NCI-H128 (cell line): ENCODE data around the gene DNPH1.

ENCODE experiments used
- DNase-seq: peaks from one replicate; lab custom pipeline; 2025; ENCODE audit not compliant: unreplicated experiment; lab: John Stamatoyannopoulos, UW

DNPH1 gene

GRCh38 chr6:43219119-43219518, 10.2 kb downstream of the DNPH1 start:
- DNase-seq = no peak

- DNase-seq = no peak
Measured at GRCh38 chr6:43217351-43217750, 11.9 kb downstream of the DNPH1 start.

GRCh38 chr6:43216200-43216599, 13.1 kb downstream of the DNPH1 start:
- no peak for DNase-seq

DNA sequence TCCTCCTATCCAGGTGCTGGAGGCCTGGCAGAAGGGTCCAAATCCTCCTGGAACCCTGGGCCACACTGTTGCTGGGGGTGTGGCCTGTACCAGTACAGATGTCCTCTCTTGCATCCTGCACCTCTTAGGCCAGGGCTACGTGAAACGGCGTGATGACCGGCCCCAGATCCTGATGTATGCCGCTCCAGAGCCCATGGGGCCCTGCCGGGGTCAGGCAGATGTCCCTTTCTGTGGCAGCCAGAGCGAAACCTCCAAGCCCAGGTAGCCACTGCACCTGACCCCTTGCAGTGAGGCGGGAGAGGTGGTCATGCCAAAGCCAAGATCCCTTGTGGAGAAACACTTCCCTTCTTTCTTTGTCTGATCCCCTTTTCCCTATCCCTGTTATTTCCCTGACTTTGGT, 14.2 kb downstream of the DNPH1 start:
- no peak for DNase-seq

- DNase-seq = no peak
Measured at GRCh38 chr6:43213431-43213830, 15.8 kb downstream of the DNPH1 start.

DNA sequence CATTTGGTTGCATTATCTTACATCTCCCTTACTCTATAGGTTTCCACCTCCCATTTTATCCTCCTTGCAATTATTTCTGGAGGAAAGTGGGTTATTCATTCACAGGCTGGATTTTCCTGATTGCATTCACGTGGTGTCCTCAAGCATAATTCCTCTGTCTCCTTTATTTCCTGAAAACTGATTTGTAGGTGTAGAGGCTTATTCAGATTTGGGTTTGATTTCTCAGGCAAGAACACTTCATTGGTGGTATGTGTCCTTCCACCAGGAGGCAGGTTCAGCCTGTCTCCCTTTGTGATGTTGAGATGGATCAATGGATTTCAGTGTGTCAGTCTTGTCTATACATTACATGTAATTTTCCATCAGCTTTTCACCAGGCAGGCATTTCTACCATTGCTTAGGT, 17.3 kb downstream of the DNPH1 start:
- no peak for DNase-seq

DNA sequence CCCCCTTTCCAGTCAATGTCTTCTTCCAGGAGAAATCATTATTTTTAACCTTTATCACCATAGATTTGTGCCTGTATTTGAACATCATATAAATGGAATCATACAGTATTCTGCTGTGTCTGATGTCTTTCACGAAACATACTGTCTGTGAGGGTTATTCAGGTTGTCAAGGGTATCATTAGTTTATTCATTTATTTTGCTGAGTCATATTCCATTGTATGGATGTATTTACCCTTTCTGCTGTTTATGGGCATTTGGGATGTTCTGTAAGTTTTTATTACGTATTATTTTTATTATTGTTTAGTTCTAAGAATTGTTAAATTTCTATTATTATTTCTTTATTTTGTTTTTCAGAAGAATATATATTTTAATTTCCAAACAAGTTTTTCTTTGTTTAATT, 22.0 kb downstream of the DNPH1 start:
- no peak for DNase-seq

- no peak for DNase-seq
Measured at GRCh38 chr6:43205849-43206248, 23.4 kb downstream of the DNPH1 start.

- DNase-seq = no peak
Measured at GRCh38 chr6:43204271-43205105, 24.8 kb downstream of the DNPH1 start.

- no peak for DNase-seq
Measured at GRCh38 chr6:43203718-43204095, 25.6 kb downstream of the DNPH1 start.

DNA sequence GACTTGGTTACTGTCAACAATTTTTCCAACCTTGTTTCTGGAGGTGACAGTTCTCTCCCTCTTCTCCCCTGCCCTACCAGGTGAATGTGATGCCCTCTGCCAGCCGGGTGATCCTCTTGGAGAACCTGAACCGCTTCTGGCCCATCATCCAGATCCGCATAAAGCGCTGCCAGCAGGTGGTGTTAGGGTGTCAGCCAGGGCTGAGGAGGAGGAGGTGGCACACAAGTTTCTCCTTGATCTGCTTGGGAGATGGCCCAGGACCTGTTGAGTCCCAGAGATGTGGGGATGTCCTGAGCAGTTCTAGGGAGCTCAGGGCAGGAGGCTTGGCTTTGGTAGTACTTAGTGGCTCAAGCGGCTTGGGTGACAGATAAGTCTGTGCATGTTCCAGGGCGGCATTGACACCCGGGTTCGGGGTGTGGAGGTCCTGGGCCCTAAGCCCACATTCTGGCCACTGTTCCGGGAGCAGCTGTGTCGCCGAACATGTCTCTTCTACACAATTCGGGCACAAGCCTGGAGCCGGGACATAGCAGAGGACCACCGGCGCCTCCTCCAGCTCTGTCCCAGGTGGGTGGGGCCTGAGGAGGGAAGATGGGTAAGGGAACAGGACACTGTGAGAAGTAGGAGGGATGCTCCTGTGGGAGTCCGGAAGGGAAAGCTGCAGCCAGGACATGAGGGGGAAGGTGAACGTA, 26.1 kb downstream of the DNPH1 start:
- DNase-seq = no peak

DNA sequence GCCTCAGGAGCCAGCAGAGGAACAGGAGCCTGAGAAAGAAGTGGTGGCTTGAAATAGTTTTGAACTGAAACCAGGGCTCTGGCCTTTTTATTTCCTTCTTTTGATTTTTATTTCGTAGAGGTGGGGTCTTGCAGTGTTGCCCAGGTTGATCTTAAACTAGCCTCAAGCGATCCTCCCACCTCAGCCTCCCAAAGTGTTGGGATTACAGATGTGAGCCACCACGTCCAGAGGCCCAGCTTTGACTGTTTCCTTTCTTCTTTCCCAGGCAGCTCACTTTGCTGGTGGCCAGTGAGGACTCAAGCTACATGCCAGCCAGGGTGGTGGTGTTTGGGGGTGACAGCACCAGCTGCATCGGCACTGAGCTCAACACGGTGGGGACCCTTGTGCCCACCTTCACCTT, 26.8 kb downstream of the DNPH1 start:
- no peak for DNase-seq

DNA sequence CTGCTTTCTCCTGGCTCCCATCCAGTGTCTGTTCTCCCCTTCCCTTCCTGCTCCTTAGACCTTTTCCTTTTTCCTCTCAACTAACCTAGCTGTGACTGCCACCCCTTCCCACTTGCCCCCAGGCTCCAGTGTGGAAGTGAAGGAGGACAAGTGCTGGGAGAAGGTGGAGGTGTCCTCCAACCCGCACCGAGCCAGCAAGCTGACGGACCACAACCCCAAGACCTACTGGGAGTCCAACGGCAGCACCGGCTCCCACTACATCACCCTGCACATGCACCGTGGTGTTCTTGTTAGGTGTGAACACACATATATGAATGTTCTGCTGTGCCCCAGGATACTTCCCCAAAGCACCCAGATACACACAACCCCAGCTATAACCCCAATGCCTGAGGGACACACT, 28.7 kb downstream of the DNPH1 start:
- DNase-seq = no peak

DNA sequence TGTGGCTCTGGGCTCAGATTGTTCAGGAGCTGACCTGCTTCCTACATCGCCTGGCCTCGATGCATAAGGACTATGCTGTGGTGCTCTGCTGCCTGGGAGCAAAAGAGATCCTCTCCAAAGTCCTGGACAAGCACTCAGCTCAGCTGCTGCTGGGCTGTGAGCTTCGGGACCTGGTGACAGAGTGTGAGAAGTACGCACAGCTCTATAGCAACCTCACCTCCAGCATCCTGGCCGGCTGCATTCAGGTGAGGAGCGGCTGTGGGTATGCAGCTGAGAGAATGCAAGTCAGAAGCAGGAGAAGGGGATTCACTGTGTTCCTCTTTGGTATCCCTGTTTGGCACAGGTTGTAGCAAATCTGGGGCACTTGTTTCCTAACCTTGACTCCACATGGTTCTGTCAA, 29.4 kb downstream of the DNPH1 start:
- DNase-seq = no peak

DNA sequence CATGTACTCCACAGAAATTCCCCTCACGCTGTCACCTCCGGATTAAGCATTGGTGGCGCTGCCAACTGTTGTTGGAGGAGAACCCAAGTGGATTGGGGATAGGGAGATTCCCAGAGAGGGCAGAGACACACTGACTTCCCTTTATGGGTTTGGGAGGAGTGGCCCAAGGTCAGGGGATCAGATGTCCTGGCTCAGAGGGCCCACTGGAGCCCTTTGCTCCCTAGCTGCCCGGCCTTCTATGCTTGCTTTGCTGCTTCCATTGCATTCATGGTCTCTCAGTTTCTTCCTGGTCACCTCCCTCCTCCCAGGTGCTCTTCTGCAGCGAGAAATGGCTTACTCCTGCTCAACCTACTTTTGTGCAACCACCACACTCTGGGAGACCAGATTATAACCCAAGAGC, 32.9 kb downstream of the DNPH1 start:
- DNase-seq = no peak

GRCh38 chr6:43193929-43194328, 35.4 kb downstream of the DNPH1 start:
- no peak for DNase-seq

DNA sequence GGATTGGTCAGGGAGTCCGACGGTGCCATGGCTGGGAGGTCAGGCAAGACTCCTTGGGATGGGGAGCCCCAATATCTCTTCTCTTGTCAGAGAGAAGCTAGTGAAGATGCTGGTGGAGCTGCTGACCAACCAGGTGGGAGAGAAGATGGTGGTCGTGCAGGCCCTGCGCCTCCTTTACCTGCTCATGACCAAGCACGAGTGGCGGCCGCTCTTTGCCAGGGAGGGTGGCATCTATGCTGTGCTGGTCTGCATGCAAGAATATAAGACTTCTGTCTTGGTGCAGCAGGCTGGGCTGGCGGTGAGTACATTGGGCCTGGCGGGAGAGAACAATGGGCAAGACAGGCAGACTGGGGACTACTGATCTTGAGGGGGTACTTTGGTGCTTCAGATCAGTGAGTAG, 36.4 kb downstream of the DNPH1 start:
- DNase-seq = no peak

DNA sequence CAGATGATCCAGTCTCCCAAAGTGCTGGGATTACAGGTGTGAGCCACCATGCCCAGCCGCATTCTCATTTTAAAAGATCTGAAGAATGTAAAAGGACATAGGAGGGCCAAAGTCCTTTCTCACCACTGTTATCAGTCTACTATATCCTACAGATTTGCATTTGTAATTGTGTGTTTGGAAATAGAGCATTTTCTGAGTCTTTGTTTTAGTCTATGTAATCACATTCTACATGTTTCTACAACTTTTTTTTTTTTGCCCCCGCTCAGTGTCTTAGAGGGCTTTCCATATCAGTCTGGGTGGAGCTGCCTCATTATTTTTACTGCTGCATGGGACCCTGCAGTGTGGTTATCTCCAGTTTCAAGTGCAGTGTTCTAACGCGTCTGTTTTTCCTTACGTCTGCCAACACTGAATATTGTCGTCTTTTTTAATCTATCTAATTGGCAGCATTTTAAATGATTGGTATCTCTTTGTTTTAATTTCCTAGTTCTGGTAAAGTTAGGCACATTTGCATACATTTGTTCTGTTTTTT, 39.4 kb downstream of the DNPH1 start:
- DNase-seq = no peak

GRCh38 chr6:43188426-43188825, 40.9 kb downstream of the DNPH1 start:
- no peak for DNase-seq

DNA sequence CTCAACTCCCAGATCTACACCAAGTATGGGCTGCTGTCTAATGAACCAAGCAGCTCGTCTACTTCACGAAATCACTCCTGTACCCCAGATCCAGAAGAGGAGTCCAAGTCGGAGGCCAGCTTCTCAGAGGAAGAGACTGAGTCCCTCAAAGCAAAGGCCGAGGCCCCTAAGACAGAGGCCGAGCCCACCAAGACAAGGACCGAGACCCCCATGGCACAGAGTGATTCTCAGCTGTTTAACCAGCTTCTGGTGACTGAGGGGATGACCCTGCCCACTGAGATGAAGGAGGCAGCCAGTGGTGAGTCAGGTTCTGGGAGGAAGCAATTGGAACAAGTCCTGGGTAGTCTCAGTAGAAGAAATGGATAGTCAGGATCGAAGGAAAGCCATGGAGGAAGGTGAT, 41.5 kb downstream of the DNPH1 start:
- no peak for DNase-seq

GRCh38 chr6:43186706-43187105, 42.6 kb downstream of the DNPH1 start:
- DNase-seq = no peak

DNA sequence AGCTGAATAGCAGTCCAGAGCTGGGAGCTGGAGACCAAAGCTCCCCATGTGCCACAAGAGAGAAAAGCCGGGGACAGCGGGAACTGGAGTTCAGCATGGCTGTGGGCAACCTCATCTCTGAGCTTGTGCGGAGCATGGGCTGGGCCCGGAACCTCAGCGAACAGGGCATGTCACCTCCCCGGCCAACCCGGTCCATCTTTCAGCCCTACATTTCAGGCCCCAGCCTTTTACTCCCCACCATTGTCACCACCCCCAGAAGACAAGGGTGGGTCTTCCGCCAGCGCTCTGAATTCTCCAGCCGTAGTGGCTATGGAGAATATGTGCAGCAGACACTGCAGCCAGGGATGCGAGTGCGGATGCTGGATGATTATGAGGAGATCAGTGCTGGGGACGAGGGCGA, 43.3 kb downstream of the DNPH1 start:
- DNase-seq = no peak
